Stomach (tissue), 9 donors: ENCODE results near the gene SEZ6L. TPM values are rescaled to one million over a fixed set of nuclear protein-coding genes. Genes with fewer than 3 reads are reported as not detected.

Experiments
- DNase-seq, 2 donors: peaks; one replicate each; pipeline versions ENCODE4 v3.0.0 to v3.0.0-alpha.2; 2013 to 2019
- H3K27ac ChIP-seq, 5 donors: fragments of 200-600 bp in 4 of 5; sonication (generic) in 4 of 5; one replicate each; pipeline ENCODE4 v1.5.1; 2013 to 2019; ENCODE audit warnings: mild to moderate bottlenecking in 1 of 5, moderate library complexity in 1 of 5
- H3K27me3 ChIP-seq, 3 donors: fragments of 200-600 bp; sonication (generic); one replicate each; pipeline ENCODE4 v1.5.1; 2017 to 2019; ENCODE audit warnings: mixed run types in 1 of 3
- H3K36me3 ChIP-seq, 4 donors: fragments of 200-600 bp; sonication (generic); 1 replicate in 3 of 4; 2 replicates in 1 of 4; pipeline ENCODE4 v1.5.1; 2016 to 2019
- H3K4me1 ChIP-seq, 4 donors: fragments of 200-600 bp; sonication (generic); one replicate each; pipeline ENCODE4 v1.5.1; 2016 to 2019
- H3K4me3 ChIP-seq, 4 donors: fragments of 200-600 bp; sonication (generic) in 3 of 4; one replicate each; pipeline ENCODE4 v1.5.1; 2016 to 2019; ENCODE audit warnings: mild to moderate bottlenecking in 1 of 4
- H3K9me3 ChIP-seq, 4 donors: fragments of 200-600 bp; sonication (generic); one replicate each; pipeline ENCODE4 v1.5.1; 2016 to 2019
- CTCF ChIP-seq, 7 experiments: fragments of 450-650 bp in 4 of 7; fragments of 200-600 bp in 3 of 7; sonication (generic) in 3 of 7; IDR thresholded peaks; one replicate each; pipeline ENCODE4 v1.5.1; 2016 to 2019; ENCODE audit warnings: antibody characterized with exemption in 7 of 7, control low read depth in 2 of 7, mild to moderate bottlenecking in 1 of 7
- EP300 ChIP-seq: sonication (generic); formaldehyde crosslinking; IDR thresholded peaks from one replicate; pipeline ENCODE4 v1.6.1; 2017; ENCODE audit warnings: antibody characterized with exemption
- POLR2A ChIP-seq, 4 donors: fragments of 450-650 bp; IDR thresholded peaks; one replicate each; pipeline ENCODE4 v1.6.1; 2016; ENCODE audit warnings: antibody characterized with exemption in 4 of 4, control low read depth in 2 of 4, mild to moderate bottlenecking in 1 of 4, moderate library complexity in 1 of 4
- POLR2AphosphoS5 ChIP-seq, 3 donors: sonication (generic); formaldehyde crosslinking; IDR thresholded peaks; one replicate each; pipeline ENCODE4 v1.6.1; 2016; ENCODE audit warnings: antibody characterized with exemption in 3 of 3
- WGBS, 5 donors: extraction: QIAGEN DNeasy Blood & Tissue Kit in 3 of 5; methylation state at CpG; one replicate each; pipeline versions ENCODE4 v1.1.5 to v1.1.7; 2013 to 2018; 5-methylcytosine and 5-hydroxymethylcytosine counted together
- intact Hi-C: fragments of 100-400 bp; cut with DNase I; formaldehyde crosslinking; loops from one replicate; pipeline ENCODE4 v1.15.1; 2023; ENCODE audit warnings: low total_unique reads
- polyA plus RNA-seq, 3 donors: library from polyadenylated mRNA; stranded (reverse); fragments of 200-250 nt; gene quantifications; one replicate each; pipeline ENCODE4 v1.2.3, GENCODE V29; 2013
- total RNA-seq, 5 donors: library from RNA; depleted of rRNA; stranded (reverse); fragments of >200 nt; gene quantifications; one replicate each; pipeline versions ENCODE4 v1.1.0 to v1.2.3, GENCODE V29; 2014 to 2016
- donor health status: healthy with polysubstance abuse.
- donor health status: Bipolar disorder and iron deficiency.
- donor health status: healthy.

SEZ6L gene
- total and polyA plus RNA-seq, 8 donors = 0.03 to 1.1 (median 0.06) TPM; not detected in 5

GRCh38 chr22:26359156-26359555, 189.9 kb downstream of the SEZ6L start:
- H3K27me3 ChIP-seq = peaks cover 0 to 63% (median 16%) of the 10 kb centered on the region in 3 donors

GRCh38 chr22:26360169-26360885, 191.1 kb downstream of the SEZ6L start:
- 6 to 8% (median 7%) methylated on average over 17 of the region's 17 CpGs for WGBS, 5 donors
- intact Hi-C loops = no loop called here
- Histone ChIP-seq H3K9me3 (no peaks in the 10 kb centered on the region), H3K27ac (no peak overlapping the region), H3K4me1 (peaks cover 0 to 8% (median 5%) of the 10 kb centered on the region in 4 donors), H3K36me3 (no peaks in the 10 kb centered on the region), H3K4me3 (no peak overlapping the region), H3K27me3 (peaks cover 0 to 51% (median 10%) of the 10 kb centered on the region in 3 donors)
- no peak for TF ChIP-seq POLR2A (IDR thresholded peaks at IDR 0.05)
- TF ChIP-seq CTCF (IDR thresholded peaks at IDR 0.05) = peak in 5 of 7 experiments; percentile 53 to 94 (median 84)
- DNase-seq = peak; percentile 72 to 88

More at GRCh38 chr22:26359156-26359555, 189.9 kb downstream of the SEZ6L start:
- no peaks in the 10 kb centered on the region for H3K9me3 ChIP-seq
- H3K4me1 ChIP-seq = peaks cover 0 to 8% (median 5%) of the 10 kb centered on the region in 4 donors
- no peak overlapping the region for H3K4me3 ChIP-seq
- DNase-seq = no peak
- no peaks in the 10 kb centered on the region for H3K36me3 ChIP-seq
- 87 to 93% (median 89%) methylated on average over 4 of the region's 4 CpGs for WGBS, 5 donors
- no peak overlapping the region for H3K27ac ChIP-seq
- intact Hi-C loops = no loop called here
- TF ChIP-seq POLR2A (IDR thresholded peaks at IDR 0.05) = no peak

DNA sequence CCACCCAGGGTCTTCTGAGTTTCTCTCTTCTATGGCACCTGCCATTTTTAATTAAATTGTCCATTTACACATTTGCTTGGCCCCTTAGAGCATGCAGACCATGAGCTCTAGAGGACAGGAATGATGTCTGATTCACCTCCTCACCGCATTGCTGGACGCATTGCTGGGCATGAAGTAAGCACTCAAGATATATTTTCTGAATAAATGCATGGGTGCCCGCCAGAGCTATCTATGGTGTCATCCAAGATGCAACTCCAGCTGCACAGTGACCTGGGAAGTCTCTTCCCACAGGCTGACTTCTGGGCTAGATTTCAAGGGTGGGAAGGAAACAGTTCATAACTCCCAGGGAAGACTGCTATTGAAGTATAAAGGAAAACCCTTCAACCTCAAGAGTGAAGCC, 193.2 kb downstream of the SEZ6L start:
- H3K27me3 ChIP-seq = peaks cover 0 to 43% (median 10%) of the 10 kb centered on the region in 3 donors
- TF ChIP-seq POLR2A (IDR thresholded peaks at IDR 0.05) (no peak), CTCF (IDR thresholded peaks at IDR 0.05) (no peak), EP300 (no peak), POLR2AphosphoS5 (IDR thresholded peaks at IDR 0.05) (no peak)
- H3K36me3 ChIP-seq = no peaks in the 10 kb centered on the region
- DNase-seq = no peak
- no peak overlapping the region for H3K27ac ChIP-seq
- no peak overlapping the region for H3K4me3 ChIP-seq
- intact Hi-C loops = no loop called here
- WGBS, 5 donors = 80 to 88% (median 85%) methylated on average over 3 of the region's 3 CpGs
- H3K4me1 ChIP-seq = peaks cover 0 to 8% (median 5%) of the 10 kb centered on the region in 4 donors
- H3K9me3 ChIP-seq = no peaks in the 10 kb centered on the region

- peaks cover 0 to 48% (median 13%) of the 10 kb centered on the region in 3 donors for H3K27me3 ChIP-seq
- TF ChIP-seq POLR2AphosphoS5 (IDR thresholded peaks at IDR 0.05) (no peak), CTCF (IDR thresholded peaks at IDR 0.05) (peak in 4 of 7 experiments; percentile 28 to 51 (median 40))
- no peaks in the 10 kb centered on the region for H3K9me3 ChIP-seq
- no peak overlapping the region for H3K27ac ChIP-seq
- intact Hi-C loops = no loop called here
- H3K36me3 ChIP-seq = no peaks in the 10 kb centered on the region
- 35 to 40% (median 38%) methylated on average over 12 of the region's 12 CpGs for WGBS, 5 donors
- no peak overlapping the region for H3K4me3 ChIP-seq
- DNase-seq = peak; percentile 60 to 91
- H3K4me1 ChIP-seq = peaks cover 0 to 8% (median 5%) of the 10 kb centered on the region in 4 donors
Observed at GRCh38 chr22:26364066-26365015, 195.1 kb downstream of the SEZ6L start.
